H9 (cell line): Measurements from ENCODE around the gene PAQR3. TPM values are rescaled to one million over a fixed set of nuclear protein-coding genes. Genes with fewer than 3 reads are reported as not detected.

Source experiments
- DNase-seq: peaks from one replicate; pipeline ENCODE4 v3.0.0-alpha.2; 2017
- H2AFZ ChIP-seq: one replicate; pipeline ENCODE4 v1.6.1; 2013; ENCODE audit warnings: mild to moderate bottlenecking, low read length, control low read depth, moderate library complexity
- H2AK5ac ChIP-seq: 2 replicates; pipeline ENCODE4 v1.6.1; 2013; ENCODE audit warnings: low read length, control low read depth, mixed read lengths; ENCODE audit not compliant: insufficient read length
- H2BK120ac ChIP-seq: one replicate; pipeline ENCODE4 v1.6.1; 2013; ENCODE audit warnings: low read depth, mild to moderate bottlenecking, low read length, control low read depth, inconsistent platforms; ENCODE audit not compliant: poor library complexity, severe bottlenecking
- H2BK12ac ChIP-seq: 2 replicates; pipeline ENCODE4 v1.6.1; 2013; ENCODE audit warnings: low read length, control low read depth, mixed read lengths, low read depth; ENCODE audit not compliant: insufficient read length
- H2BK15ac ChIP-seq: 2 replicates; pipeline ENCODE4 v1.6.1; 2013; ENCODE audit warnings: low read depth, low read length, control low read depth
- H2BK20ac ChIP-seq: one replicate; pipeline ENCODE4 v1.6.1; 2013; ENCODE audit warnings: low read depth, mild to moderate bottlenecking, low read length, control low read depth, inconsistent platforms; ENCODE audit not compliant: poor library complexity, severe bottlenecking
- H2BK5ac ChIP-seq: 2 replicates; pipeline ENCODE4 v1.6.1; 2013; ENCODE audit warnings: low read length, control low read depth, mixed read lengths; ENCODE audit not compliant: insufficient read length
- H3K14ac ChIP-seq: 2 replicates; pipeline ENCODE4 v1.6.1; 2013; ENCODE audit warnings: low read length, control low read depth; ENCODE audit not compliant: insufficient read depth
- H3K18ac ChIP-seq: 2 replicates; pipeline ENCODE4 v1.6.1; 2013; ENCODE audit warnings: low read depth, mild to moderate bottlenecking, mixed read lengths, low read length, control low read depth; ENCODE audit not compliant: insufficient read length
- H3K23ac ChIP-seq: 2 replicates; pipeline ENCODE4 v1.6.1; 2013; ENCODE audit warnings: low read length, control low read depth, mixed read lengths, low read depth; ENCODE audit not compliant: insufficient read length
- H3K23me2 ChIP-seq: 2 replicates; pipeline ENCODE4 v1.6.1; 2013; ENCODE audit warnings: low read depth, mild to moderate bottlenecking, mixed read lengths, low read length, control low read depth; ENCODE audit not compliant: insufficient read length, poor library complexity, severe bottlenecking
- H3K27ac ChIP-seq: 2 replicates; pipeline ENCODE4 v1.5.1; 2013; ENCODE audit warnings: low read length, control low read depth, mixed read lengths, low read depth; ENCODE audit not compliant: insufficient read length
- H3K27me3 ChIP-seq: 2 replicates; pipeline ENCODE4 v1.6.1; 2013; ENCODE audit warnings: low read length, control low read depth, inconsistent platforms; ENCODE audit not compliant: insufficient read depth
- H3K4ac ChIP-seq: 2 replicates; pipeline ENCODE4 v1.6.1; 2013; ENCODE audit warnings: low read depth, mild to moderate bottlenecking, control low read depth, inconsistent platforms, low read length, moderate library complexity
- H3K4me1 ChIP-seq: 2 replicates; pipeline ENCODE4 v1.6.1; 2013; ENCODE audit warnings: low read length, control low read depth, inconsistent platforms; ENCODE audit not compliant: insufficient read depth
- H3K4me2 ChIP-seq: 2 replicates; pipeline ENCODE4 v1.6.1; 2013; ENCODE audit warnings: low read length, control low read depth, mixed read lengths; ENCODE audit not compliant: insufficient read length, insufficient read depth
- H3K56ac ChIP-seq: 2 replicates; pipeline ENCODE4 v1.6.1; 2013; ENCODE audit warnings: low read depth, mild to moderate bottlenecking, mixed read lengths, low read length, control low read depth; ENCODE audit not compliant: insufficient read length
- H3K79me1 ChIP-seq: 2 replicates; pipeline ENCODE4 v1.6.1; 2013; ENCODE audit warnings: low read depth, mild to moderate bottlenecking, moderate library complexity, low read length, control low read depth, inconsistent platforms; ENCODE audit not compliant: insufficient read depth, poor library complexity, severe bottlenecking
- H3K79me2 ChIP-seq: 2 replicates; pipeline ENCODE4 v1.6.1; 2013; ENCODE audit warnings: low read length, control low read depth, inconsistent platforms; ENCODE audit not compliant: insufficient read depth
- H3K9ac ChIP-seq: 2 replicates; pipeline ENCODE4 v1.6.1; 2013; ENCODE audit warnings: low read length, control low read depth, mixed read lengths; ENCODE audit not compliant: insufficient read length; ENCODE audit errors: extremely low read depth
- H3K9me3 ChIP-seq: one replicate; pipeline ENCODE4 v1.6.1; 2013; ENCODE audit warnings: low read depth, low read length, inconsistent platforms; ENCODE audit not compliant: control insufficient read depth
- H3T11ph ChIP-seq: one replicate; pipeline ENCODE4 v1.6.1; 2013; ENCODE audit warnings: mild to moderate bottlenecking, low read length, control low read depth, inconsistent platforms
- H4K20me1 ChIP-seq: one replicate; pipeline ENCODE4 v1.6.1; 2013; ENCODE audit not compliant: control insufficient read depth, insufficient read length, insufficient read depth
- H4K5ac ChIP-seq: 2 replicates; pipeline ENCODE4 v1.6.1; 2013; ENCODE audit warnings: low read depth, mild to moderate bottlenecking, mixed read lengths, low read length, control low read depth; ENCODE audit not compliant: insufficient read length
- H4K8ac ChIP-seq: replicated peaks from 2 replicates; pipeline ENCODE4 v1.6.1; 2013; ENCODE audit warnings: low read length, control low read depth, mixed read lengths, low read depth; ENCODE audit not compliant: insufficient read length
- H4K91ac ChIP-seq: 2 replicates; pipeline ENCODE4 v1.6.1; 2013; ENCODE audit warnings: low read depth, mild to moderate bottlenecking, moderate library complexity, mixed read lengths, low read length, control low read depth; ENCODE audit not compliant: insufficient read length
- H3K27ac Mint-ChIP-seq, 3 experiments: 2 replicates in 2 of 3; 3 replicates in 1 of 3; pipeline ENCODE4 v1.8.0; 2020 to 2021; ENCODE audit warnings: mixed read lengths in 3 of 3, mild to moderate bottlenecking in 1 of 3, moderate library complexity in 1 of 3
- H3K27me3 Mint-ChIP-seq: 2 replicates; pipeline ENCODE4 v1.8.0; 2021; ENCODE audit warnings: low read depth, mild to moderate bottlenecking, moderate library complexity, mixed read lengths
- H3K36me3 Mint-ChIP-seq, 3 experiments: 2 replicates in 2 of 3; 3 replicates in 1 of 3; pipeline ENCODE4 v1.8.0; 2020 to 2021; ENCODE audit warnings: low read depth in 3 of 3, mixed read lengths in 3 of 3; ENCODE audit not compliant: insufficient read depth in 1 of 3
- H3K4me1 Mint-ChIP-seq, 2 experiments: 2 replicates each; pipeline ENCODE4 v1.8.0; 2020; ENCODE audit warnings: mixed read lengths in 2 of 2
- H3K4me3 Mint-ChIP-seq, 2 experiments: 2 replicates in 1 of 2; 3 replicates in 1 of 2; pipeline ENCODE4 v1.8.0; 2020 to 2021; ENCODE audit warnings: mild to moderate bottlenecking in 2 of 2, mixed read lengths in 2 of 2, moderate library complexity in 1 of 2
- H3K9me3 Mint-ChIP-seq, 2 experiments: 2 replicates in 1 of 2; 3 replicates in 1 of 2; pipeline ENCODE4 v1.8.0; 2020; ENCODE audit warnings: mild to moderate bottlenecking in 2 of 2, mixed read lengths in 2 of 2, moderate library complexity in 1 of 2
- WGBS: extraction: QIAGEN DNeasy Blood & Tissue Kit; methylation state at CpG from one replicate; pipeline ENCODE4 v1.1.7; 2013; ENCODE audit warnings: missing lambda C conversion rate, low lambda C conversion rate, mixed read lengths; ENCODE audit not compliant: insufficient read length; ENCODE audit errors: extremely low coverage; 5-methylcytosine and 5-hydroxymethylcytosine counted together
- total RNA-seq: library from RNA; stranded (reverse); gene quantifications from 2 replicates; pipeline ENCODE4 v1.2.1, GENCODE V29; 2021
- TF ChIP-seq, protein P1 (sequence below): fragments of 200-600 bp; sonication (generic); conservative IDR thresholded peaks from 3 replicates; pipeline ENCODE4 v1.8.0; 2021; ENCODE audit warnings: antibody characterized with exemption, mild to moderate bottlenecking

PAQR3 gene
- total RNA-seq, 1 experiment from 2014 or later = 26.3 TPM

DNA sequence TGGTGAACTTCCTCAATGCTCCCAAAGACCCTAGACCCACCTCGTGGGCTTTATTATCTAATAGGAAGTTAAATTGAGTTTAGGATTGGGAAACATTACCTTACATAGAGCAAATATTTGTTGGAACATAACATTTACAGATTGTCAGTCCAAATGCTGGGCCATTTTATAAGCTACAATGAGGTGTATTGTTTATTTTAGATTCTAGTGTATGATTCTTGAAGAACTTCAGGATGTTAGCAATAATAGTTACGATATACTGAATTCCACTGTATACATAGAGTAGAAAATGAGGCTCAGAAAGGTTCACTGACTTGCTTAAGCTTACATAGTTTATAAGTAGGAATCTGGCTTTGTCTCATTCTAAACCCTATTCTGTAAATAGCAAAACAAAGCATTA, 37.4 kb downstream of the PAQR3 start:
- Mint-ChIP-seq H3K9me3 (no peaks in the 10 kb centered on the region), H3K27me3 (no peaks in the 10 kb centered on the region), H3K4me3 (no peak overlapping the region), H3K27ac (no peak overlapping the region), H3K36me3 (no peaks in the 10 kb centered on the region), H3K4me1 (no peaks in the 10 kb centered on the region)
- H2AK5ac ChIP-seq = no peak overlapping the region
- no peaks in the 10 kb centered on the region for H4K20me1 ChIP-seq
- H3K9ac ChIP-seq = no peak overlapping the region
- H3K79me1 ChIP-seq = no peaks in the 10 kb centered on the region
- no peak overlapping the region for H2AFZ ChIP-seq
- H3K14ac ChIP-seq = no peak overlapping the region
- no peak overlapping the region for H4K8ac ChIP-seq
- no peak overlapping the region for H2BK15ac ChIP-seq
- H4K91ac ChIP-seq = no peak overlapping the region
- no peak overlapping the region for H2BK5ac ChIP-seq
- H2BK120ac ChIP-seq = no peak overlapping the region
- no peak overlapping the region for H2BK20ac ChIP-seq
- no peak overlapping the region for H3K18ac ChIP-seq
- no peak overlapping the region for H3K4me2 ChIP-seq
- H3K27ac ChIP-seq = no peak overlapping the region
- TF ChIP-seq, protein P1, sequence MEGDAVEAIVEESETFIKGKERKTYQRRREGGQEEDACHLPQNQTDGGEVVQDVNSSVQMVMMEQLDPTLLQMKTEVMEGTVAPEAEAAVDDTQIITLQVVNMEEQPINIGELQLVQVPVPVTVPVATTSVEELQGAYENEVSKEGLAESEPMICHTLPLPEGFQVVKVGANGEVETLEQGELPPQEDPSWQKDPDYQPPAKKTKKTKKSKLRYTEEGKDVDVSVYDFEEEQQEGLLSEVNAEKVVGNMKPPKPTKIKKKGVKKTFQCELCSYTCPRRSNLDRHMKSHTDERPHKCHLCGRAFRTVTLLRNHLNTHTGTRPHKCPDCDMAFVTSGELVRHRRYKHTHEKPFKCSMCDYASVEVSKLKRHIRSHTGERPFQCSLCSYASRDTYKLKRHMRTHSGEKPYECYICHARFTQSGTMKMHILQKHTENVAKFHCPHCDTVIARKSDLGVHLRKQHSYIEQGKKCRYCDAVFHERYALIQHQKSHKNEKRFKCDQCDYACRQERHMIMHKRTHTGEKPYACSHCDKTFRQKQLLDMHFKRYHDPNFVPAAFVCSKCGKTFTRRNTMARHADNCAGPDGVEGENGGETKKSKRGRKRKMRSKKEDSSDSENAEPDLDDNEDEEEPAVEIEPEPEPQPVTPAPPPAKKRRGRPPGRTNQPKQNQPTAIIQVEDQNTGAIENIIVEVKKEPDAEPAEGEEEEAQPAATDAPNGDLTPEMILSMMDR = no peak
- H4K5ac ChIP-seq = no peak overlapping the region
- no peak overlapping the region for H2BK12ac ChIP-seq
- no peak overlapping the region for H3K23ac ChIP-seq
- H3K27me3 ChIP-seq = no peaks in the 10 kb centered on the region
- no peaks in the 10 kb centered on the region for H3K79me2 ChIP-seq
- no peaks in the 10 kb centered on the region for H3K4me1 ChIP-seq
- no peak overlapping the region for H3K56ac ChIP-seq
- H3K9me3 ChIP-seq = no peaks in the 10 kb centered on the region
- no peak for DNase-seq
- no peaks in the 10 kb centered on the region for H3K23me2 ChIP-seq
- no peak overlapping the region for H3K4ac ChIP-seq
- H3T11ph ChIP-seq = no peak overlapping the region
- no CpG with 5 or more reads among the region's 2 CpGs for WGBS
